ENCODE data around the gene STAC3. TPM values are rescaled to one million over a fixed set of nuclear protein-coding genes. Genes with fewer than 3 reads are reported as not detected.
A peak's percentile ranks its signal among the peaks of the same experiment; 100 is the strongest.

The STAC3 gene
- total RNA-seq, 3 donors from 2014 or later = 1.4 to 2.2 (median 1.7) TPM

DNA sequence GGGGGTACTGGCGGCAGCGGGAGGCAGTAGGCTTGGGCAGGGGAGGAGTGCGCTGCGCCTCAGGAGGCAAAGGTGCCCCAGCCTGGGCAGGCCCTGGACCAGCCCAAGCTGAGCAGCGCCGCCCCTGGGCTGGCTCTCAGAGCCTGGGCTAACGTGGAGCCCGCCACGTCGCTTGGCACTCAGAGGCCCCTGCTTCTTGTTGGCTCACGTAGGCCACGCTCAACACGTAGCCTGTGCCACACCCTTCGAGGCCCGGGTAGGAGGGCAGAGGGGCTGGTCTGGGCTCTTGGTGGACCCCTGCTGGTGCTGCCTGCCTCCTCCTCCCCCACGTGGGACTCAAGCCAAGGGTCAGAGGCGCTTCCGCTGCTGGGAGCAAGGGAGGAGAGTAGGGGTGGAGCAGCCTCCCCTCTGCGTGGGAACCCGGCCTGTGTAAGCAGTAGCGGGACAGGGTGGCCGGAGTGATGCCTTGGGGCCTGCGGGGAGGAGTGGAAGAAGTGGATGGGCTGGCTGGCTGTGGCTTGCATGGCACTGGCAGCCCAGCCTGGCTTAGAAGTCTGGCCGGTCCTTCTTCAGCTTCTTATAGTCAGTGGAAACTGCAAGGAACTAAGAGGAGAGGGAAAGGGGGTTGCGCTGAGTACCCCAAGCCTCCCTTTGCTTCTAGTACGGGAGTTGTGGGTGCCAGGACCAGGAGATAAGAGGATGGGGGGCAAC lies 15.8 kb downstream of the STAC3 start:
- Mint-ChIP-seq H3K9me3 (no peaks in the 10 kb centered on the region), H3K4me1 (ENCODE audit: low read depth) (peaks cover 55% of the 10 kb centered on the region), H3K27me3 (ENCODE audit: low read depth) (peaks cover 18% of the 10 kb centered on the region), H3K4me3 (no peak overlapping the region), H3K36me3 (ENCODE audit: insufficient read depth) (peaks cover 47% of the 10 kb centered on the region)
- DNase-seq (no peak), ATAC-seq (no peak)

GRCh38 chr12:57234571-57235016 lies 16.4 kb downstream of the STAC3 start:
- peaks cover 54% of the 10 kb centered on the region for H3K4me1 Mint-ChIP-seq (ENCODE audit: low read depth)
- peaks cover 18% of the 10 kb centered on the region for H3K27me3 Mint-ChIP-seq (ENCODE audit: low read depth)
- DNase-seq (no peak), ATAC-seq (no peak)
- no peak overlapping the region for H3K4me3 Mint-ChIP-seq
- H3K9me3 Mint-ChIP-seq = no peaks in the 10 kb centered on the region
- peaks cover 51% of the 10 kb centered on the region for H3K36me3 Mint-ChIP-seq (ENCODE audit: insufficient read depth)

- DNase-seq (no peak), ATAC-seq (no peak)
- H3K27me3 Mint-ChIP-seq (ENCODE audit: low read depth) = peaks cover 18% of the 10 kb centered on the region
- peaks cover 54% of the 10 kb centered on the region for H3K4me1 Mint-ChIP-seq (ENCODE audit: low read depth)
- H3K4me3 Mint-ChIP-seq = no peak overlapping the region
- H3K36me3 Mint-ChIP-seq (ENCODE audit: insufficient read depth) = peaks cover 53% of the 10 kb centered on the region
- H3K9me3 Mint-ChIP-seq = no peaks in the 10 kb centered on the region
Measured at GRCh38 chr12:57234233-57234570, 16.8 kb downstream of the STAC3 start.

GRCh38 chr12:57233357-57234232 lies 17.4 kb downstream of the STAC3 start:
- H3K9me3 Mint-ChIP-seq = no peaks in the 10 kb centered on the region
- no peak for DNase-seq
- peaks cover 53% of the 10 kb centered on the region for H3K36me3 Mint-ChIP-seq (ENCODE audit: insufficient read depth)
- no peak for ATAC-seq
- H3K4me1 Mint-ChIP-seq (ENCODE audit: low read depth) = peaks cover 56% of the 10 kb centered on the region
- H3K4me3 Mint-ChIP-seq = no peak overlapping the region
- peaks cover 14% of the 10 kb centered on the region for H3K27me3 Mint-ChIP-seq (ENCODE audit: low read depth)

DNA sequence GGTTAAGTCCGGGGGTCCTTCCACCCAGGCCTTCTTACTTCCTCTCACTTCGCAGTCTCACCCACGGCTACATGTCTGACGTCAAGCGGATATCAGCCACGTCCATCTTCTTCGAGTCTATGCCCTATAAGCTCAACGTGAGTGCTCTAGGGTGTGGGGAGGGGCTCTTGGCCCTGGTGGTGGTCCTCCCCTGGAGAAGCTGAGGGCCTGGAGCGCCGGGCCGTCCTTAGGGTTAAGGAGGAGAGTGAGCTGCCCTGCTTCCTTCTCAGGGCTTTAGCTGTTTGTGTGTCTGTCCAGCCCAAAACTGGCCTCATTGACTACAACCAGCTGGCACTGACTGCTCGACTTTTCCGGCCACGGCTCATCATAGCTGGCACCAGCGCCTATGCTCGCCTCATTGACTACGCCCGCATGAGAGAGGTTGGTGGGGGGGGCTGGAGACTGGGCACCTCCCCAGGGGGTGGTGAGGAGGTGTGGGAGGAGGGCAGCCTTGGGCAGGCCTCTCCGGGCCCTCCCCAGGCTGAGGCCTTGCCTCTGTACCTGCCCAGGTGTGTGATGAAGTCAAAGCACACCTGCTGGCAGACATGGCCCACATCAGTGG lies 18.7 kb downstream of the STAC3 start:
- peak overlapping the region; percentile 99 for H3K4me3 Mint-ChIP-seq
- H3K27me3 Mint-ChIP-seq (ENCODE audit: low read depth) = peaks cover 13% of the 10 kb centered on the region
- ATAC-seq (no peak), DNase-seq (no peak)
- peaks cover 53% of the 10 kb centered on the region for H3K36me3 Mint-ChIP-seq (ENCODE audit: insufficient read depth)
- H3K9me3 Mint-ChIP-seq = no peaks in the 10 kb centered on the region
- peaks cover 54% of the 10 kb centered on the region for H3K4me1 Mint-ChIP-seq (ENCODE audit: low read depth)

DNA sequence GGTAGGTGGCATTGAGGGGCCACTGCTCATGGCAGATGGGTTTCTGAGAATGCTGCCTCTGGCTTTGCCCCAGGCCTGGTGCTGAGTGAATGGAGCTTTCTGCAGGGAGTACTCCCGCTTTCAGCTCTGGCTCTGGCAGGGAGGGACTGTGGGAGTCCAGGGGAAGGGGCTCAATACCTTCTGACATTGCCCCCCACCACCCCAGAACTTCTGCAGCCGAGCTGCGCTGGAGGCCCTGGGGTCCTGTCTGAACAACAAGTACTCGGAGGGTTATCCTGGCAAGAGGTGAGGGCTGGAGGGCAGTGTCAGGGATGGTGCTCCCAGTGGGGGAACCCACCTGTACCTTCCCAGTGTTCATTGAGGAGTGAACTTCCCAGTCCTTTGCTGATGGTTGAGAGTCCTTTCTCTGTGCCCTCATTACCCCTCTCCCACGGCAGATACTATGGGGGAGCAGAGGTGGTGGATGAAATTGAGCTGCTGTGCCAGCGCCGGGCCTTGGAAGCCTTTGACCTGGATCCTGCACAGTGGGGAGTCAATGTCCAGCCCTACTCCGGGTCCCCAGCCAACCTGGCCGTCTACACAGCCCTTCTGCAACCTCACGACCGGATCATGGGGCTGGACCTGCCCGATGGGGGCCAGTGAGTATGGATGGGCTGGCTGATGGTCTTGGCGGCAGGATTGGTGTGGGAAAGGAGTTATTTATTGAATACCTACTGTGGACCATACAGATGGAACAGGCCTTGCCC lies 19.5 kb downstream of the STAC3 start:
- H3K27me3 Mint-ChIP-seq (ENCODE audit: low read depth) = peaks cover 13% of the 10 kb centered on the region
- H3K4me1 Mint-ChIP-seq (ENCODE audit: low read depth) = peaks cover 52% of the 10 kb centered on the region
- no peaks in the 10 kb centered on the region for H3K9me3 Mint-ChIP-seq
- H3K4me3 Mint-ChIP-seq = peak overlapping the region; percentile 99
- peaks cover 53% of the 10 kb centered on the region for H3K36me3 Mint-ChIP-seq (ENCODE audit: insufficient read depth)
- DNase-seq = no peak
- no peak for ATAC-seq

- peak overlapping the region; percentile 99 for H3K4me3 Mint-ChIP-seq
- H3K36me3 Mint-ChIP-seq (ENCODE audit: insufficient read depth) = peaks cover 53% of the 10 kb centered on the region
- peaks cover 51% of the 10 kb centered on the region for H3K4me1 Mint-ChIP-seq (ENCODE audit: low read depth)
- H3K27me3 Mint-ChIP-seq (ENCODE audit: low read depth) = peaks cover 22% of the 10 kb centered on the region
- DNase-seq (no peak), ATAC-seq (no peak)
- no peaks in the 10 kb centered on the region for H3K9me3 Mint-ChIP-seq
Measured at GRCh38 chr12:57230381-57231155, 20.4 kb downstream of the STAC3 start.

DNA sequence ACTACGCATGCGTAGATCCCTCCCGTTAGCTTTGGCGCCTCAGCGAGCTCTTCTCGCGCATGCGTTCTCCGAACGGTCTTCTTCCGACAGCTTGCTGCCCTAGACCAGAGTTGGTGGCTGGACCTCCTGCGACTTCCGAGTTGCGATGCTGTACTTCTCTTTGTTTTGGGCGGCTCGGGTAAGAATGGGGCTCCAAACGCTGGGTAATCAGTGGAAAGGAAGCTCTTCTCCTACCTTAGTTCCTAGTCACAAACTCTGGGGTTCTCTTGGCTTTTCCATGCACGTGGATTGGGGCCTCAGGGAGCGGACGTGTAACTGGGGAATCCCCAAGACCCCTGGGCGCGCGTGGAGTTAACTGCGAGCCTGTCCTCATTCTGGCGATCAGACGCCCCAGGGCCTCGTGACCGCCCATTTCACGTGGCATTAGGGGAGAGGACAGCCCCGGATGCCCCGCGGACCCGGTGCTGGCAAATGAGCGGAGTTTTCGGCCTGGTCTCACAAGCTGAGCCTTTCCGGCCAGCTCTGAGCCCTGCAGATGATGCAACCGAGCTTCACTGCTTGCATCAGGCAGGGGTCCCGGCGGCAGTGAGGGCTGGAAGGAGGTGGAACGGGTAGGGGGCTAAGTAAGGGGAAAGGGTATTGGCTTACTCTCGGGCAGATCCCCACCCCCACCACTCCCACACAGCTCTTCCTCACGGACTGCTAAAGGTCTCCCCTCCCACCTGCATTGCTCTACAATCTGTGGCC lies 21.2 kb downstream of the STAC3 start, which contains the start of gene SHMT2:
TSS of gene SHMT2 (plus strand) at position 78 of the 747 bp plus-strand sequence. CDS start at position 146, 68 bp downstream.
- Mint-ChIP-seq H3K27me3 (ENCODE audit: low read depth) (peaks cover 24% of the 10 kb centered on the region), H3K4me1 (ENCODE audit: low read depth) (peaks cover 56% of the 10 kb centered on the region), H3K9me3 (no peaks in the 10 kb centered on the region), H3K36me3 (ENCODE audit: insufficient read depth) (peaks cover 50% of the 10 kb centered on the region), H3K4me3 (peak within 1 kb of the TSS; percentile 99)
- peak; percentile 91 for DNase-seq
- ATAC-seq = peak; percentile 66

DNA sequence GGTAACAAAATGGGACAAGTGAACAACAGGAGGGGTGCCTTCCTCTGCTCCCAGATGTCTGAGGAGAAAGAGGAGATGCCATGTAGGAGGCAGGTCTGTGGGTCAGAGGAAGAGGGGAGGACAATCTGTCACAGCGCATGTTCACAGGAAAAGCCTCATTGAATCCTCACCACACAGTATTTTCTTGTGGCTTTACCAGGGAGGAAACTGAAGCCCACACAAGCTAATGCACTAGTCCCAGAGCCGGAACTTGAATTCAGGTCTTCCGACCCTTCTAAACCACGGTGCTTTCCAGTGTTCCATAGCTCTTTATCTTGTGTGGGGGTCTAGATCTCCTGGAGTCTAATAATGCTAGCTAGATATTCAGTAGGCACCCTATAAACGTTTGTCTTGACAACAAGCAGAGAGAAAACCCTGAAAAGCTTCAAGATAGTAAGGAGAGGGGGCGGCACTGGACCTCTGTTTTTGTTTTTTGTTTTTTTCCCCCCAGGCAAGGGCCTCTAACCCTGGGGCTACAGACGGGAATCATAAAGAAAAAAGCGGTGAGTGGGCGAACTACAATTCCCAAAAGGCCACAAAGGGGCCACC lies 21.8 kb downstream of the STAC3 start:
- DNase-seq (no peak), ATAC-seq (peak; percentile 6 to 22)
- no peaks in the 10 kb centered on the region for H3K9me3 Mint-ChIP-seq
- H3K36me3 Mint-ChIP-seq (ENCODE audit: insufficient read depth) = peaks cover 44% of the 10 kb centered on the region
- H3K27me3 Mint-ChIP-seq (ENCODE audit: low read depth) = peaks cover 30% of the 10 kb centered on the region
- peak overlapping the region; percentile 99 for H3K4me3 Mint-ChIP-seq
- peaks cover 51% of the 10 kb centered on the region for H3K4me1 Mint-ChIP-seq (ENCODE audit: low read depth)

GRCh38 chr12:57227315-57228115 lies 23.5 kb downstream of the STAC3 start:
- DNase-seq = no peak
- Mint-ChIP-seq H3K9me3 (no peaks in the 10 kb centered on the region), H3K4me1 (ENCODE audit: low read depth) (peaks cover 54% of the 10 kb centered on the region), H3K27me3 (ENCODE audit: low read depth) (peaks cover 45% of the 10 kb centered on the region), H3K36me3 (ENCODE audit: insufficient read depth) (peaks cover 27% of the 10 kb centered on the region), H3K4me3 (peak overlapping the region; percentile 13)
- ATAC-seq = no peak

DNA sequence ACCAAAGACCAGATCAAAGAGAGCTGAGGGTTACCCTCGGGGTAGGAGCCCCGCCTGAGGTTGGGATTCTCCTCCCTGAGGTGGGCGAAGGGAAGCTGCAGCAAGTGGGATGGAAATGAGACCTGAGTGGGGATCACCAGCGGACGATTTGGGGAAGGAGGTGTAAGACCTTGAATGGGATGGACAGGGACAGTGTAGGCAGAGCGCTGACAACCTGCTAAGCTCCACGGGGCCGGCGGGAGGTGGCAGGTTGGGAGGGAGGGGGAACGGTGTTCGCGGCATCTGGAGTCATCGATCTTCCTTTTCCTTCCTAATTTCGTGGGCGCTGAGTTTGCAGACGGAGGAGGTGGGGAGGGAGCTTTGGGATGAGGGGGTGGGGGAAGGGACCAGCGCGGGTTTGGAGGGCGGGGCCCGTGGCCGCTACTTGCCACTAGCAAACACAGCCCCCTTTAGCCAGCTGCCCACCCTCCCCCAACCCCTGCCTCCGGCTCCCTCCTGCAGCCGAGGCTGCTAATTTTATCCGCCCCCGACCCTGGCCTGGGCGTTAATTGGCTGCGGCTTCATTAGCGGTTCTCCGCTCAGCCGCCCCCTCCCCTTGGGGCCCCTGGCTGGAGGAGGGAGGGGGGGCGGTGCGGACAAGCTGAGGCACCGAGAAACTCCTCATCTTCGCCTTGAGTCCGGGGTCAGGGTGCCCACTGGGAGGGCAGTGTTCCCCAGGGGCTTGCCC lies 24.2 kb downstream of the STAC3 start:
- Mint-ChIP-seq H3K4me3 (peak overlapping the region; percentile 43), H3K9me3 (no peaks in the 10 kb centered on the region), H3K36me3 (ENCODE audit: insufficient read depth) (peaks cover 22% of the 10 kb centered on the region), H3K4me1 (ENCODE audit: low read depth) (peaks cover 55% of the 10 kb centered on the region), H3K27me3 (ENCODE audit: low read depth) (peaks cover 53% of the 10 kb centered on the region)
- no peak for ATAC-seq
- no peak for DNase-seq

All from activated T-cell treated with anti-CD3 and anti-CD28 coated beads, Interleukin-2, amount 50 U/mL, for 4 hours (primary cell).